Hepatocyte (in vitro differentiated cells): ENCODE results near the gene RASSF7. TPM values are rescaled to one million over a fixed set of nuclear protein-coding genes. Genes with fewer than 3 reads are reported as not detected.

Experiments used
- DNase-seq: peaks from one replicate; pipeline ENCODE4 v3.0.0-alpha.2; 2016; ENCODE audit warnings: low spot score
- H2AFZ ChIP-seq: fragments of 200-600 bp; sonication (generic); 2 replicates; pipeline ENCODE4 v1.6.0; 2016; ENCODE audit warnings: antibody characterized with exemption, mild to moderate bottlenecking
- H3K27ac ChIP-seq: fragments of 200-600 bp; sonication (generic); 2 replicates; pipeline ENCODE4 v1.5.1; 2016; ENCODE audit warnings: mild to moderate bottlenecking
- H3K27me3 ChIP-seq: fragments of 200-600 bp; sonication (generic); 2 replicates; pipeline ENCODE4 v1.6.1; 2016
- H3K36me3 ChIP-seq: fragments of 200-600 bp; sonication (generic); replicated peaks from 2 replicates; pipeline ENCODE4 v1.5.1; 2016; ENCODE audit warnings: low read depth; ENCODE audit not compliant: insufficient read depth
- H3K4me1 ChIP-seq: fragments of 200-600 bp; sonication (generic); 2 replicates; pipeline ENCODE4 v1.5.1; 2016; ENCODE audit warnings: mild to moderate bottlenecking, moderate library complexity; ENCODE audit not compliant: insufficient read depth
- H3K4me2 ChIP-seq: fragments of 200-600 bp; sonication (generic); 2 replicates; pipeline ENCODE4 v1.6.0; 2016
- H3K4me3 ChIP-seq: fragments of 200-600 bp; sonication (generic); 2 replicates; pipeline ENCODE4 v1.5.1; 2016; ENCODE audit warnings: mild to moderate bottlenecking
- H3K79me2 ChIP-seq: fragments of 200-600 bp; sonication (generic); 2 replicates; pipeline ENCODE4 v1.6.0; 2017; ENCODE audit warnings: mild to moderate bottlenecking
- H3K9me2 ChIP-seq: fragments of 200-600 bp; sonication (generic); replicated peaks from 2 replicates; pipeline ENCODE4 v1.6.0; 2017; ENCODE audit warnings: mild to moderate bottlenecking; ENCODE audit not compliant: insufficient read depth
- H3K9me3 ChIP-seq: fragments of 200-600 bp; sonication (generic); 2 replicates; pipeline ENCODE4 v1.5.1; 2016; ENCODE audit warnings: low read depth, mild to moderate bottlenecking
- H4K20me1 ChIP-seq: fragments of 200-600 bp; sonication (generic); 2 replicates; pipeline ENCODE4 v1.6.0; 2016; ENCODE audit warnings: mild to moderate bottlenecking; ENCODE audit not compliant: insufficient read depth, poor library complexity, severe bottlenecking
- EZH2 ChIP-seq: fragments of 200-600 bp; sonication (generic); IDR thresholded peaks from 2 replicates; pipeline ENCODE4 v1.6.1; 2016; ENCODE audit warnings: antibody characterized with exemption, mild to moderate bottlenecking, borderline replicate concordance
- EZH2phosphoT487 ChIP-seq: fragments of 200-600 bp; sonication (generic); IDR thresholded peaks from one replicate; pipeline ENCODE4 v1.6.1; 2018; ENCODE audit warnings: antibody characterized with exemption, mild to moderate bottlenecking, low read depth, moderate library complexity; ENCODE audit not compliant: unreplicated experiment, severe bottlenecking
- WGBS: methylation state at CpG from one replicate; pipeline ENCODE4 v1.1.6; 2016; ENCODE audit warnings: low lambda C conversion rate; ENCODE audit errors: missing lambda C conversion rate; 5-methylcytosine and 5-hydroxymethylcytosine counted together
- polyA plus RNA-seq: library from polyadenylated mRNA; unstranded; fragments of >200 nt; fragmentation: Nextera tagmentation; extraction: Ambion mirVana; gene quantifications from 2 replicates; pipeline ENCODE4 v1.2.1, GENCODE V29; 2016
- total RNA-seq: library from RNA; depleted of rRNA; stranded (reverse); fragments of >200 nt; gene quantifications from 2 replicates; pipeline ENCODE4 v1.2.3, GENCODE V29; 2014
- TF ChIP-seq, protein P1 (sequence below): fragments of 200-600 bp; sonication (generic); IDR thresholded peaks from 2 replicates; pipeline ENCODE4 v1.5.1; 2016; ENCODE audit warnings: antibody characterized with exemption, mild to moderate bottlenecking; ENCODE audit not compliant: poor library complexity

Gene RASSF7
- total and polyA plus RNA-seq, 2 experiments from 2014 or later, result 75.8 to 104 TPM

DNA sequence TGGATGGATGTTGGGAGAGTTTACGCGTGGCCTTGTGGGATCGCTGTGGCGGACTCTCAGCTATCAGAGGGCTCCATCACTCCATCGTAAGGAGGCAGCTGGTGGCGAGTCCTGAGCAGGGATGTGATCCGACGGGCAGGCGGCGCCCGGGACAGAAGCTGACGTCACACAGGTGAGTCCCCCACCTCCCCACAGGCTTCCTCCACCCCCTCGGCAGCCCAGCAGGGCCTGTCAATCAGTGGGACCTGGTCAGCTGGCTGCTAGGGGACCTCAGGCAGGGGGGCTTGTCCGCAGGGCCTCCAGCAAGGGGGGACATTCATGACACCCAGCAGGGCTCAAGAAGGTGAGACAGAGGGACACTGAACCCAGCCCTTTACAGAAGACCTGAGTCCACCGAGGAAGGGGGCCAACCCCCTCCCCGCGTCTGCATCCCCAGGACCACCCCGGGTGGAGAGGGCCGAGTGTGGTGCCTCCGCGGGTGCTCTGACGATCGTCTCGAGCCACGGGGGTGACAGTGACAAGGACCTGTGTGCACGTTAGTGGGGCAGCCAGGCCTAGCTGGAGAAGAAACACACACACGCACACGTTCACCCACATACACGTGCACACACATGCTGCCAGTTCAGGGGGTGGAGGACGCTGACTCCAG, 32.5 kb upstream of the RASSF7 start:
- no peak overlapping the region for H3K27ac ChIP-seq
- no peaks in the 10 kb centered on the region for H4K20me1 ChIP-seq
- no peaks in the 10 kb centered on the region for H3K79me2 ChIP-seq
- TF ChIP-seq EZH2phosphoT487 (no peak), EZH2 (no peak)
- TF ChIP-seq, protein P1, sequence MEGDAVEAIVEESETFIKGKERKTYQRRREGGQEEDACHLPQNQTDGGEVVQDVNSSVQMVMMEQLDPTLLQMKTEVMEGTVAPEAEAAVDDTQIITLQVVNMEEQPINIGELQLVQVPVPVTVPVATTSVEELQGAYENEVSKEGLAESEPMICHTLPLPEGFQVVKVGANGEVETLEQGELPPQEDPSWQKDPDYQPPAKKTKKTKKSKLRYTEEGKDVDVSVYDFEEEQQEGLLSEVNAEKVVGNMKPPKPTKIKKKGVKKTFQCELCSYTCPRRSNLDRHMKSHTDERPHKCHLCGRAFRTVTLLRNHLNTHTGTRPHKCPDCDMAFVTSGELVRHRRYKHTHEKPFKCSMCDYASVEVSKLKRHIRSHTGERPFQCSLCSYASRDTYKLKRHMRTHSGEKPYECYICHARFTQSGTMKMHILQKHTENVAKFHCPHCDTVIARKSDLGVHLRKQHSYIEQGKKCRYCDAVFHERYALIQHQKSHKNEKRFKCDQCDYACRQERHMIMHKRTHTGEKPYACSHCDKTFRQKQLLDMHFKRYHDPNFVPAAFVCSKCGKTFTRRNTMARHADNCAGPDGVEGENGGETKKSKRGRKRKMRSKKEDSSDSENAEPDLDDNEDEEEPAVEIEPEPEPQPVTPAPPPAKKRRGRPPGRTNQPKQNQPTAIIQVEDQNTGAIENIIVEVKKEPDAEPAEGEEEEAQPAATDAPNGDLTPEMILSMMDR, result no peak
- H3K4me2 ChIP-seq, result no peak overlapping the region
- H3K36me3 ChIP-seq, result no peaks in the 10 kb centered on the region
- H3K9me3 ChIP-seq, result no peaks in the 10 kb centered on the region
- no peak overlapping the region for H2AFZ ChIP-seq
- no peaks in the 10 kb centered on the region for H3K27me3 ChIP-seq
- no peak overlapping the region for H3K4me3 ChIP-seq
- 94% methylated on average over 27 of the region's 30 CpGs for WGBS
- no peaks in the 10 kb centered on the region for H3K9me2 ChIP-seq
- H3K4me1 ChIP-seq, result no peaks in the 10 kb centered on the region
- DNase-seq, result peak; percentile 3

DNA sequence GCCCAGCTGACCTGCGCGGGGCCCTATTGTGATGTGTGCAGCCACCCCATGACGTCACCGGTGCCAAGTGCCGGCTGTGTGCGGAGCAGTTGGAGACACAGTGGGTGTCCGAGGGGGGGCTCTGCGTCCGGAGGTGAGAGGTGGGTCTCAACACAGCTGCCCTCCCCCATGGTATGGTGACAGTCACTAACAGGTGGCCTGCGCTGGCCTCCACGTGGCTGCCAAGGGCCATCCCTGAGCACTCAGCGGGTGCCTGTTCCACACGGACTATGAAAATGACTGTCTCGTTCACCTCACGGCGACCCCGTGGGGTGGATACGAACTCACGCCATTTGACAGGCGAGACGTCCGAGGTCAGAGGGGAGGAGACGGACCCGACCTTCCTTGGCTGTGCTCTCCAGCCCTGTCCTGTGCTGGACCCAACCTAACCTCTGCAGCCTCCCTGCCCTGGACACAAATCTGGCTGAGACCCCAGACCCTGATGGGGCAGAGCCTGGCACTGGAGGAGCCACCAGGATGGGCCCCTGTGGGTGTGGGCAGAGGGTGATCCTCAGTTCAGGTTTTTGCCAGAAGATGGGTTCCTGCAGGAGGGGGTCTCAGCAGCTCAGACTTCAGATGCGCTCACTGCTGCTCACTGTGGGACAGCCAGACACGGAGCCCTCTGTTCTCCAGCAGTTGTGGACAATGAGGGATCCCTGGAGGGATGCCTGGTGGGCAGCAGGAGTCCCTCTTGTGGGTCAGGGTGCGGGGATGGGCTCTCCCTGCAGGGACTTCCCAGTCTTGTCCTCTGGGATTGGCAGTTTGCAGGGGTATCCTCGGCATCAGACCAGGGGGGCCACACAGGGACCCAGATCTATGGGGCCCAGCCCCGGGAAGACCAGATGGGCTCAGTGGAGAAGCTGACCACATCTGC, 31.7 kb upstream of the RASSF7 start:
- WGBS, result 81% methylated on average over 29 of the region's 29 CpGs
- Histone ChIP-seq H4K20me1 (peaks cover 7% of the 10 kb centered on the region), H2AFZ (no peak overlapping the region), H3K4me3 (no peak overlapping the region), H3K9me3 (no peaks in the 10 kb centered on the region), H3K79me2 (peaks cover 1% of the 10 kb centered on the region), H3K9me2 (no peaks in the 10 kb centered on the region), H3K36me3 (no peaks in the 10 kb centered on the region), H3K4me1 (peaks cover 2% of the 10 kb centered on the region), H3K27ac (no peak overlapping the region), H3K4me2 (no peak overlapping the region), H3K27me3 (no peaks in the 10 kb centered on the region)
- peak; percentile 6 for DNase-seq
- TF ChIP-seq, protein P1, result no peak
- no peak for TF ChIP-seq EZH2
- no peak for TF ChIP-seq EZH2phosphoT487

GRCh38 chr11:529728-530411, 30.9 kb upstream of the RASSF7 start:
- WGBS, result 91% methylated on average over 18 of the region's 18 CpGs
- Histone ChIP-seq H3K9me2 (no peaks in the 10 kb centered on the region), H3K27me3 (no peaks in the 10 kb centered on the region)

More at GRCh38 chr11:529728-530411, 30.9 kb upstream of the RASSF7 start:
- Histone ChIP-seq H3K4me1 (peaks cover 6% of the 10 kb centered on the region), H3K4me2 (no peak overlapping the region), H3K36me3 (no peaks in the 10 kb centered on the region), H3K9me3 (no peaks in the 10 kb centered on the region), H2AFZ (no peak overlapping the region), H3K79me2 (peaks cover 9% of the 10 kb centered on the region), H3K27ac (no peak overlapping the region), H3K4me3 (no peak overlapping the region), H4K20me1 (peaks cover 15% of the 10 kb centered on the region)
- DNase-seq, result peak; percentile 5
- no peak for TF ChIP-seq EZH2
- no peak for TF ChIP-seq EZH2phosphoT487
- TF ChIP-seq, protein P1, result no peak
